ENCODE results near the gene SLC9B2. TPM values are rescaled to one million over a fixed set of nuclear protein-coding genes. Genes with fewer than 3 reads are reported as not detected.
A peak's percentile ranks its signal among the peaks of the same experiment; 100 is the strongest.

SLC9B2 gene
- total RNA-seq, 1 donor from 2014 or later: 23.3 TPM

GRCh38 chr4:103079621-103080020 lies 3.1 kb upstream of the SLC9B2 start:
- H3K27me3 ChIP-seq: no peaks in the 10 kb centered on the region
- peaks cover 16% of the 10 kb centered on the region for H3K4me1 ChIP-seq
- H3K4me3 ChIP-seq: no peak overlapping the region
- no peak overlapping the region for H3K27ac ChIP-seq
- DNase-seq (ENCODE audit: extremely low spot score in 2 of 2): no peak
- peaks cover 0 to 16% of the 10 kb centered on the region in 2 donors for H3K36me3 ChIP-seq
- intact Hi-C loops (cut with DNase I): loop anchor here (5.0 kb wide), 1 partner anchor 252 kb away; the partner anchor contains the start of gene UBE2D3
- no peaks in the 10 kb centered on the region for H3K9me3 ChIP-seq
- no peak for TF ChIP-seq POLR2A (IDR thresholded peaks at IDR 0.05)
- TF ChIP-seq, protein P1, sequence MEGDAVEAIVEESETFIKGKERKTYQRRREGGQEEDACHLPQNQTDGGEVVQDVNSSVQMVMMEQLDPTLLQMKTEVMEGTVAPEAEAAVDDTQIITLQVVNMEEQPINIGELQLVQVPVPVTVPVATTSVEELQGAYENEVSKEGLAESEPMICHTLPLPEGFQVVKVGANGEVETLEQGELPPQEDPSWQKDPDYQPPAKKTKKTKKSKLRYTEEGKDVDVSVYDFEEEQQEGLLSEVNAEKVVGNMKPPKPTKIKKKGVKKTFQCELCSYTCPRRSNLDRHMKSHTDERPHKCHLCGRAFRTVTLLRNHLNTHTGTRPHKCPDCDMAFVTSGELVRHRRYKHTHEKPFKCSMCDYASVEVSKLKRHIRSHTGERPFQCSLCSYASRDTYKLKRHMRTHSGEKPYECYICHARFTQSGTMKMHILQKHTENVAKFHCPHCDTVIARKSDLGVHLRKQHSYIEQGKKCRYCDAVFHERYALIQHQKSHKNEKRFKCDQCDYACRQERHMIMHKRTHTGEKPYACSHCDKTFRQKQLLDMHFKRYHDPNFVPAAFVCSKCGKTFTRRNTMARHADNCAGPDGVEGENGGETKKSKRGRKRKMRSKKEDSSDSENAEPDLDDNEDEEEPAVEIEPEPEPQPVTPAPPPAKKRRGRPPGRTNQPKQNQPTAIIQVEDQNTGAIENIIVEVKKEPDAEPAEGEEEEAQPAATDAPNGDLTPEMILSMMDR (IDR thresholded peaks at IDR 0.05): no peak
- no peak for TF ChIP-seq POLR2AphosphoS5 (IDR thresholded peaks at IDR 0.05; ENCODE audit: insufficient read depth in 1 of 2, low read depth in 1 of 2)

- Histone ChIP-seq H3K27ac (peak overlapping the region; percentile 93), H3K4me1 (peaks cover 20% of the 10 kb centered on the region), H3K36me3 (peaks cover 0 to 8% of the 10 kb centered on the region in 2 donors), H3K4me3 (peak overlapping the region; percentile 65 to 78), H3K27me3 (no peaks in the 10 kb centered on the region), H3K9me3 (no peaks in the 10 kb centered on the region)
- no peak for DNase-seq (ENCODE audit: extremely low spot score in 2 of 2)
- intact Hi-C loops (cut with DNase I): loop anchor here (5.0 kb wide), 1 partner anchor 249 kb away; the partner anchor contains the start of gene UBE2D3
- TF ChIP-seq POLR2AphosphoS5 (IDR thresholded peaks at IDR 0.05; ENCODE audit: insufficient read depth in 1 of 2, low read depth in 1 of 2) (peak in 1 of 2 donors; percentile 66), POLR2A (IDR thresholded peaks at IDR 0.05) (no peak)
- TF ChIP-seq, protein P1 (IDR thresholded peaks at IDR 0.05): peak in 1 of 3 experiments; percentile 18
These were observed 441 bp downstream of the SLC9B2 start for GRCh38 chr4:103075894-103076746.

GRCh38 chr4:103075435-103075893 lies 1.1 kb downstream of the SLC9B2 start:
- no peak for TF ChIP-seq POLR2A (IDR thresholded peaks at IDR 0.05)
- no peak for TF ChIP-seq POLR2AphosphoS5 (IDR thresholded peaks at IDR 0.05; ENCODE audit: insufficient read depth in 1 of 2, low read depth in 1 of 2)
- TF ChIP-seq, protein P1 (IDR thresholded peaks at IDR 0.05): no peak
- Histone ChIP-seq H3K4me3 (peak overlapping the region; percentile 65 to 78), H3K9me3 (no peaks in the 10 kb centered on the region), H3K27me3 (no peaks in the 10 kb centered on the region), H3K4me1 (peaks cover 20% of the 10 kb centered on the region), H3K36me3 (peaks cover 0 to 1% of the 10 kb centered on the region in 2 donors), H3K27ac (peak overlapping the region; percentile 93)
- intact Hi-C loops (cut with DNase I): loop anchor here (5.0 kb wide), 1 partner anchor 248 kb away; the partner anchor contains the start of gene UBE2D3
- DNase-seq (ENCODE audit: extremely low spot score in 2 of 2): no peak

DNA sequence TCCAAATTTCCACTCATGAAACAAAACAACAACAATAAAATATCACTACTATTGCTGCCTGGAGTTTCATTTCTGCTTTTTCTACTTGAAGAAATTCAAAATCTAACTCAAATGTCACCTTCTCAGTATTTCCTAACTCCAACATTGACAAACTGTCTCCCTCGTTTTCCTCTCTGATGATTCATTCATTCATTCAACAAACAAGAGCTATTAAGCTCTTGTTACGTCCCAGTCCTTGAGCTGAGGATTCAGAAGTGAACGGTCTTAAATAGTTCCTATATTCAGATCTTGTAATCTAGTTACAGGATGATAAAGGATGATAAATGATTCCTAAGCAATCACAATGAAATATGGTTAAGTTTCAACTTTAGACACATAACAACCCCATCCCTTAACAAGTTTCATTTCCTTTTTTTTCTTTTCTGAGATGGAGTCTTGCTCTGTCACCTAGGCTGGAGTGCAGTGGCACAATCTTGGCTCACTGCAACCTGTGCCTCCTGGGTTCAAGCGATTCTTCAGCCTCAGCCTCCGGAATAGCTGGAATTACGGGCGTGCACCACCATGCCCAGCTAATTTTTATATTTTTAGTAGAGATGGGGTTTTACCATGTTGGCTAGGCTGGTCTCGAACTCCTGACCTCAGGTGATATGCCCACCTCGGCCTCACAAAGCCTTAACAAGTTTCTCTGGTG lies 1.7 kb downstream of the SLC9B2 start:
- Histone ChIP-seq H3K27me3 (no peaks in the 10 kb centered on the region), H3K9me3 (no peaks in the 10 kb centered on the region), H3K4me1 (peaks cover 20% of the 10 kb centered on the region), H3K4me3 (peak overlapping the region; percentile 65 to 78), H3K36me3 (no peaks in the 10 kb centered on the region), H3K27ac (no peak overlapping the region)
- no peak for DNase-seq (ENCODE audit: extremely low spot score in 2 of 2)
- intact Hi-C loops (cut with DNase I): loop anchor here (5.0 kb wide), 1 partner anchor 248 kb away; the partner anchor contains the start of gene UBE2D3
- TF ChIP-seq, protein P1 (IDR thresholded peaks at IDR 0.05): no peak
- TF ChIP-seq POLR2AphosphoS5 (IDR thresholded peaks at IDR 0.05; ENCODE audit: insufficient read depth in 1 of 2, low read depth in 1 of 2) (no peak), POLR2A (IDR thresholded peaks at IDR 0.05) (no peak)

All from vagina (tissue), 2 donors.